Left hindlimb (tissue), 1 donor: ENCODE data around the gene FPR1.

Source experiments
- DNase-seq: peaks from one replicate; pipeline ENCODE4 v3.0.0-alpha.2; 2018

FPR1 gene

GRCh38 chr19:51733742-51734522 lies 17.7 kb downstream of the FPR1 start:
- no peak for DNase-seq

GRCh38 chr19:51729781-51730180 lies 21.9 kb downstream of the FPR1 start:
- DNase-seq: no peak

DNA sequence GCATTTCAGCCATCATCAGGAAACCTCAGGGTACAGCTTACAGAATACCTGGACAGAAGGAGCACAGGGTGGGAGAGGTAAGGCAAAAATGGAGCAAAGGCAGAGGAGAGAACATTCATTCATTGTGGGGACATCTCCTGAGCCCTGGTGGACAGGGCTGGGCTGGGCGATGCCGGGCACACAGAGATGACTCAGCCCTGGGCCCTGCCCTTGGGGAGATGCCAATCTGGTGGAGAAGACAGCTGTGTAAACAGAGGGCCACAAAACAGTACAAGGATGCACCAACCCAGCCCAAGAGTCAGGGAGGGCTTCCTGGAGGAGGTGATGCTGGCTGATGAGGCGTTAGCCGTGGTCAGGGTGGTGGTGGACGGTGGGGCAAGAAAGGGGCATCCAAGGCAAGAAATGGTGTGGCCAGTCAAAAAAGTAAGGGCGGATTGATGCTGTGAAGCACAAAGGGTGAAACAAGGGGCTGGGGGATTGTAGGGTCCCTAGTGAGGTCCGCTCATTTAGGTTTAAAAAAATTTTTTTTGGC lies 24.3 kb downstream of the FPR1 start:
- no peak for DNase-seq

DNA sequence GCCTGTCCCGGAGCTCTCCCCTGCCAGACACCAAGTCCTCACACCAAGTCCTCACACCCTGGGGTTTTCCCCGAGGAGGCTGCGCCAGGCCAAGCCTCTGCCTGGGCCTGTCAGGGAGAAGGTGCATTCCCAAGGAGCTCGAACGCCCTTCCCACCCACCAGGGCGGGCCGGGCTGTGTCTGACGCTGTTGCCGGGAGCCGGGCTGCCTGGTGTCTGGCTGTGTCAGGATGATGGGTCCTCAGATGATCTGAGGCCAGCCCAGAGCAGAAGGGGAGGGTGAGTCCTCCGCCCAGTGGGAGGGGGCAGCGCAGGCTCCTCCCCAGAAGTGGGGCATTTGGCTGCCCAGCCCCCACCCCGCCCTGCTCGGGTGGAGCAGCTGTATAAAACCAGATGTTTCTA lies 25.6 kb downstream of the FPR1 start:
- DNase-seq: peak; percentile 75

GRCh38 chr19:51724543-51724942 lies 27.1 kb downstream of the FPR1 start:
- peak; percentile 61 for DNase-seq

GRCh38 chr19:51722492-51722891 lies 29.2 kb downstream of the FPR1 start:
- no peak for DNase-seq

- DNase-seq: no peak
These were observed 29.8 kb downstream of the FPR1 start for GRCh38 chr19:51721905-51722304.

DNA sequence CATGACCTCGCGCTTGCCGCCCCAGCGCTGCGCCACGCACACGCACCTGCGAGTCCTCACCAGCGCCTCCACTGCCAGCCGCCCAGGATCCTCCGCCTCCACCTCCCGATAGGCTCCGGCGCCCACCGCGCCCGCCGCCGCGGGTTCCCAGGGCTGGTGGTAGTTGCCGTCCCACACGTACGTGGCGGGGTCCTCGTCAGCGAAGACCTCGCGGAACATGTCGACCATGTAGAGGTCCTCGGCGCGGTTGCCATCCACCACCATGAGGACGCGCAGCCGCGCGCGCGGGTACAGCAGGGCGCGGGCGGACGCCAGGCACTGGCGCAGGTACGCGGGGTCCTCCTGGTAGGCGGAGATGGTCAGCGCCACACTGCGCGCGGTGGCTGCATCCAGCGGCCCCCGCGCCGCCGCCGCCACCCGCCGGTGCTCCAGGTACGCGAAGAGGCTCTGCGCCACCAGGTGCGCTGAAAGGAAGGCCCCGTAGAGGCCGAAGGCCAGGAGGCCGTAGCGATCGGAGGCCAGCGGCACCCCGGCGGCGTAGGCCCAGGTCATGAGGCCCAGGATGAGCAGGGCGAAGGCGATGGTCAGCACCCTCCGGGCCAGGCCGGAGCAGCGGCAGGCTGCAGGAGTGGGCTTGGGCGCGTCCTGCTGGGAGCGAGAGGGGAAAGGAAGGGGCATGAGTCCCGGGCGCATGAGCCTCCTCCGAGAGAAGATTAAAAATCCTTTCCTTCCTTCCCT lies 32.3 kb downstream of the FPR1 start:
- DNase-seq: no peak

DNA sequence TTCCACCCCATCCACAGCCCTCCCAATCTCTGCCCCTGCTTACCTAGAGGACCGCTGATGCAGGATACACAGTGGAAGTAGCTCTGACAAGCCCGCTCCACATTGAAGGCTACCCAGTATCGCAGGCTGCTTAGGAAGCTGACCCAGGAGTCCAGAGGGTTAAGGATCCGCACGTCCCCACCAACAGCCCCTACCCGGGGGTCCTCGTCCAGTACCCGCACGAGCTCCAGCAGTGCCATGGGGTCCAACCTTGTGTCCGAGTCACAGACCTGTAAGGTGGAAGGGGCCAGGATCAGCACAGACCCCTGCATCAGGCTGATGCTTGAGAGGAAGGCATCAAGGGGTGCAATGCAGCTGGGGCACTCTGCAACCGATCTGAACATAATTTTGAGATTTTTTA lies 34.8 kb downstream of the FPR1 start:
- no peak for DNase-seq

DNA sequence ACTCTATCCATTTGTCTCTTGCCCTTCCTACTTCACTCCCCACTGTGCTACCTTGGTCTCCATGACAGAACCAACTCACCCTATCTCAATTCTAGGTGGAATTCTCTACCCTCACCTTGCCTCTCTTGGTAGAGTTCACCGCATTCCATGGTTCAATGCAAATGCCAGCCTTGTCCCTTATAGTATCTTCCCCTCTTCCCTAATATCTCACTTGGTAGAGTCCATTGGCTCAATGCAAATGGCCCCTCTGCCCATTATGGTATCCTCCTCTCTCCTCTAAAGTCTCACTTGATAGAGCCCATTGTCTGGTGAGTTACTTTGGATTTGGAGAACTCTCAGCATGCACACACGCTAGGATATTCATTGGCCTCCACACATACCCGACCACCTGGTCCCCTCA lies 35.8 kb downstream of the FPR1 start:
- DNase-seq: no peak

DNA sequence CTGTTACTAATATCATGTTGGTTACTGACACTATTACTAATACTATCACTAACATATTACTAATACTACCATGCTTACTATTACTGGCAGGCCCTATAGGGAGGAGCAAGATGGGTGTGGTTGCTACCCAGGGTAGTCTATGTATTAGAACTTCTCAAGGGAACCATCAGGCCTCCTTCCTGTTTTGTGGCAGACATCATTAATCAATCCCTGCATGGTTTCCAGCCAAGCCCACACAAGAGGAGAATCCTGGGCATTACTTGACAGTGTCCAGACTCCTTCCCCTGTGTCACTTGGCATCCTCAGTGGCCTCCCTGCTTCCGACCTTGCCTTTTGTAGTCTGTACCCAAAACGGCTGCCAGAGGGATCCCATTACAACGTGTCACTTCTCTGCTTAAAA lies 36.8 kb downstream of the FPR1 start:
- no peak for DNase-seq

GRCh38 chr19:51713319-51714285 lies 38.1 kb downstream of the FPR1 start:
- no peak for DNase-seq

GRCh38 chr19:51712461-51713081 lies 39.1 kb downstream of the FPR1 start:
- DNase-seq: no peak

DNA sequence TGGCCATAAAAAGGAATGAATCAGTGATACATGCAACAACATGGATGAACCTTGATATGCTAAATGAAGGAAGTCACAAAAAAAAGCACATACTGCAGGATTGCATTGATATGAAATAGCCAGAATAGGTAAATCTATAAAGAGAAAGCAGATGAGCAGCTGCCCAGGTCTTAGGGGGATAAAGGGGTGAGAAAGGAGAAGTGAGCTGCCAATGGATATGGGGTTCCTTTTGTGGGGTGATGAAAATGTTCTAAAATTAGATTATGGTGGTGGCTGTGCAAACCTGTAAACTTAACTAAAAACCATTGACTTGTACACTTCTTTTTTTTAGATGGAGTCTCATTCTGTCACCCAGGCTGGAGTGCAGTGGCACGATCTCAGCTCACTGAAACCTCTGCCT lies 40.0 kb downstream of the FPR1 start:
- no peak for DNase-seq

DNA sequence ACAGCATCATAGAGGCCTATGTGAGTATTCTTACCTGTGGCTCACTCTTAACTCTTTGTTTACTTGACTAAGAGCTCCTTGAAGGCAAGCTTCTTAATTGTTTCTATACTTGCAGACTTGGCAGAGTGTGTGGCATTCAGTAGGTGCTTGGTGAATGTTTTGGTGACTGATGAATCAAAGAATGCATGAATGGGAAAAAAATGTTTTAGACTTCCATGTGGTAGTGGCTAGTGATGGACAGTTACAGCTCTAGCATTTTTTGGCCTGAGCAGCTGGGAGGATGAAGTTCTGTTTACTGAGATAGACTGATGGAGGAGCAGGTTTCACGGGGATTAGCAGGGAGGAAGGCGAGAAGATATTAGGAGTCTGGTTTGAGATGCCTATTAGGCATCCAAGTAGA lies 41.5 kb downstream of the FPR1 start:
- no peak for DNase-seq

DNA sequence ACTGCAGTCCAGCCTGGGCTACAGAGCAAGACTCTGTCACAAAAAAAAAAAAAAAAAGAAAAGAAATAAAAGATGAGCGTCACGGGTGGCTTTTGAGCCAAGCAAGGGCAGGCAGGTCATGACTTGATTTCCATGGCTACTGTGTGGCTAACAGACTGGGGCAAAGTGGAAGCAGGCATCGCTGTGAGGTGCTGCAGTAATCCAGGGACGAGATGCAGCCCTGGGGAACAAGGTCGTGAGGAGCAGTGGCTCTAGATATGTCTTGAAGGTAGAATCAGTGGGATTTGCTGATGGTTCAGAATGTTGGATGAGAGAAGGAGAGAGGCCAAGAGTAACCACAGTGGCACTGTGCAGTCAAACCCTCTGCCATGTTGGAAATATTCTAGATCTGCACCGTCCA lies 42.1 kb downstream of the FPR1 start:
- DNase-seq: peak; percentile 33

DNA sequence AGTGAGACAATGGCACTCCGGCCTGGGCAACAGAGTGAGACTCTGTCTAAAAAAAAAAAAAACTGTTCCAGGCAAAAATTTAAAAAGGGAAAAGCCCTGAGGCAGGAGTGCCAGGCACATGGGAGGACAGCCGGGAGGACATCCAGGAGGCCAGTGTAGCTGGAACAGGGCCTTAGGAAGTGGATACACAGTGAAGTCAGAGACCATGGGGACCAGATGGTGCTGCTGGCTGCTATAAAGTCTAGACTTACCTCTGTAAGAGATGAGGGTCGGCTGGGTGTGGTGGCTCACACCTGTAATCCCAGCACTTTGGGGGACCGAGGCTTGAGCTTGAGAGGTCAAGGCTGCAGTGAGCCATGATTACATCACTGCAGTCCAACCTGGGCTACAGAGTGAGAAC lies 42.9 kb downstream of the FPR1 start:
- DNase-seq: peak; percentile 15

DNA sequence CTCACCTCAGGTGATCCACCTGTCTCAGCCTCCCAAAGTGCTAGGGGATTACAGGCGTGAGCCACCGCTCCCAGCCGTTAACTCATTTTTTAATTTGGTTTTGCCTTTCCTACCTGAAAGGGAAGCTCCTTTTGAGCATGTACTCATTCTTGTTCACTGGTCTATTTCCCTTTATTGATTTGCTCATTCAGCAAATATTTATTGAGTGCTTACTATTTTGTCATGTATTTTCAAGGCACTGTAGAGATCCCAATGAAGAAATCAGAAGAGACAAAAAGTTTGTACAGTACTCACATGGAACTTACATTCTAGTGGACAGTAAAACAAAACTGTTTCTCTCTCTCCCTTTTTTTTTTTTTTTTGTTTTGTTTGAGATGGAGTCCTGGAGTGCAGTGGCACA lies 44.8 kb downstream of the FPR1 start:
- DNase-seq: no peak

DNA sequence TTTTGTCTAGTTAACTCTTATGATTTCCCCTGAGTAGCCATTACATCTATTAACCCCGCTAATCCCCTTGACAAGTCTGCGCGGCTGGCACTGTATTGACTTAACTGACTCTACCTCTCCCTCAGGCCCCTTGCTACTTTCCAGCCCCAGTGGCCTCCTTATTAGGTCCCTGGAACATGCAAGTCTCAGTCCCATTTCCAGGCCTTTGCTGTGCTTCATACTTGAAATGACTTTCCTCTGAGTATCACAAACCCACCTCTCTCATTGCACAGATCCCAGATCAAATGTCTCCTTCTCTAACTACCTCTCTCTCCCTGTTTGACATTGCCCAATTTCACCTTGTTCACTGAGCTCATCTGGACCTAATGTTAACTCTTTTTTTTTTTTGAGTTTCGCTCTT lies 45.4 kb downstream of the FPR1 start:
- peak; percentile 12 for DNase-seq

DNA sequence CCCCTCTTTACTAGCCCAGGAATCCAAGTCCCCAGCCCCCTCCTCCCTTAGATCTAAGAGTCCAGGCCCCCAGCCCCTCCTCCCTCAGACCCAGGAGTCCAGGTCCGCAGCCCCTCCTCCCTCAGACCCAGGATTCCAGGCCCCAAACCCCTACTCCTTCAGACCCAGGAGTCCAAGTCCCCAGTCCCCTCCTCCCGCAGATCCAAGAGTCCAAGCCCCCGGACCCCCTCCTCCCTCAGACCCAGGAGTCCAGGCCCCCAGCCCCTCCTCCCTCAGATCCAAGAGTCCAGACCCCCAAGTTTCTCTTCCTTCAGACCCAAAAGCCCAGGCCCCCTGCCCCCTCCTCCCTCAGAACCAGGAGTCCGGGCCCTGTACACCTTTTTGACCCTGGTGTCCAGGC lies 47.1 kb downstream of the FPR1 start:
- peak; percentile 60 for DNase-seq

GRCh38 chr19:51703575-51704515 lies 47.8 kb downstream of the FPR1 start:
- peak; percentile 97 for DNase-seq
